Rectal smooth muscle tissue (tissue), 1 donor: ENCODE measurements around the gene ZNF566.
"Not testable (repeated sequence)": the region's sequence is repeated elsewhere in the genome, so short reads cannot be mapped to it uniquely, and the experiment has no call there.

Experiments
- H3K27ac ChIP-seq: one replicate; pipeline ENCODE4 v1.7.0; 2013; ENCODE audit warnings: low read depth, low read length, inconsistent platforms
- H3K27me3 ChIP-seq: one replicate; pipeline ENCODE4 v1.7.0; 2013; ENCODE audit warnings: low read length; ENCODE audit not compliant: control insufficient read depth, insufficient read depth
- H3K36me3 ChIP-seq: one replicate; pipeline ENCODE4 v1.7.0; 2013; ENCODE audit warnings: low read length; ENCODE audit not compliant: control insufficient read depth, insufficient read depth
- H3K4me1 ChIP-seq: one replicate; pipeline ENCODE4 v1.7.0; 2013; ENCODE audit warnings: low read length; ENCODE audit not compliant: control insufficient read depth, insufficient read depth
- H3K4me3 ChIP-seq: one replicate; pipeline ENCODE4 v1.7.0; 2013; ENCODE audit warnings: low read length
- H3K9ac ChIP-seq: one replicate; pipeline ENCODE4 v1.7.0; 2013; ENCODE audit warnings: low read length

ZNF566 gene

DNA sequence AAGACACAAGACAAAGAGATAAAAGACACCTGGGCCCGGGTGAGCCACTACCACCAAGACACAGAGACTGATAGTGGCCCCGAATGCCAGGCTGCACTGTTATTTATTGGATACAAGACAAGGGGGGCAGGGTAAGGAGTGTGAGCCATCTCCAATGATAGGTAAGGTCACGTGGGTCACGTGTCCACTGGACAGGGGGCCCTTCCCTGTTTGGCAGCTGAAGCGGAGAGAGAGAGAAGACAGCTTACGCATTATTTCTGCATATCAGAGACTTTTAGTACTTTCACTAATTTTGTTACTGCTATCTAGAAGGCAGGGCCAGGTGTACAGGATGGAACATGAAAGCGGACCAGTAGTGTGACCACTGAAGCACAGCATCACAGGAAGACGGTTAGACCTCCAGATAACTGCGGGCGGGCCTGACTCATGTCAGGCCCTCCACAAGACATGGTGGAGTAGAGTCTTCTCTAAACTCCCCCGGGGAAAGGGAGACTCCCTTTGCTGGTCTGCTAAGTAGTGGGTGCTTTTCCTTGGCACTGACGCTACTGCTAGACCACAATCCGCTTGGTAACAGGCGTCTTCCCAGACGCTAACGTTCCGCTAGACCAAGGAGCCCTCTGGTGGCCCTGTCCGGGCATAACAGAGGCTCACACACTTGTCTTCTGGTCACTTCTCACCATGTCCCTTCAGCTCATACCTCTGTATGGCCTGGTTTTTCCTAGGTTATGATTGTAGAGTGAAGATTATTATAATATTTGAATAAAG is 3.5 kb upstream of the ZNF566 start:
- H3K9ac ChIP-seq, H3K27ac ChIP-seq, H3K36me3 ChIP-seq, H3K27me3 ChIP-seq, H3K4me1 ChIP-seq, H3K4me3 ChIP-seq: not testable (repeated sequence)

DNA sequence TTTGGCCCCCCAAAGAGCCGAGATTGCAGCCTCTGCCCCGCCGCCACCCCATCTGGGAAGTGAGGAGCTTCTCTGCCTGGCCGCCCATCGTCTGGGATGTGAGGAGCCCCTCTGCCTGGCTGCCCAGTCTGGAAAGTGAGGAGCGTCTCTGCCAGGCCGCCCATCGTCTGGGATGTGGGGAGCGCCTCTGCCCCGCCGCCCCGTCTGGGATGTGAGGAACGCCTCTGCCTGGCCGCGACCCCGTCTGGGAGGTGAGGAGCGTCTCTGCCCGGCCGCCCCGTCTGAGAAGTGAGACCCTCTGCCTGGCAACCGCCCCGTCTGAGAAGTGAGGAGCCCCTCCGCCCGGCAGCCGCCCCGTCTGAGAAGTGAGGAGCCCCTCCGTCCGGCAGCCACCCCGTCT is 1.5 kb upstream of the ZNF566 start:
- H3K36me3 ChIP-seq, H3K4me3 ChIP-seq, H3K27me3 ChIP-seq, H3K27ac ChIP-seq, H3K9ac ChIP-seq, H3K4me1 ChIP-seq: not testable (repeated sequence)

DNA sequence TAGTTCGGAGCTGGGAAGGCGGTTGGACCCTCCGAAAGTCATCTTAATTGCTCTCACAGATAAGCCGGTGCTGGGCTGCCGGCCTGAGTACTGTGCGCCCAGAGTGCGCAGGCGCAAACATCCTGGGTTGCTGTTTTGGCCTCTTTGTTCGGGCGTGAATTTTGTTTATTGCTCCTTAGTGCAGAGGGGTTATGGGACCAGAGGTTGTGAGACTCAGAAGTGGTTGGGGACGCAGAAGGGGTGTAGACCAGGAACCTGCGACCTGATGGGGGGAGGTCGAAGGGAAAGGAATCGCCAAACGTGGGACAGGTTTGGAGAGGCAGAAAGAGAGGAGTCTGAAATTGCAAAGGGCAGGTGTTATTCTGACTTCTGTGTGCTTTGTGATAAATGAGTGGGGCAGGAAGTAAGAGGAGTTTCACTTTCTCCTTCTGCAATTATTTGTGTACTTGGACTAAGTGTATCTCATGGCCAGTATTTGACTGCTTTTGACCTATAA is 607 bp upstream of the ZNF566 start:
- Histone ChIP-seq H3K27ac (peak overlapping the region; percentile 98), H3K9ac (peak overlapping the region; percentile 81), H3K36me3 (no peaks in the 10 kb centered on the region), H3K27me3 (no peaks in the 10 kb centered on the region), H3K4me1 (no peaks in the 10 kb centered on the region), H3K4me3 (peak overlapping the region; percentile 95)

DNA sequence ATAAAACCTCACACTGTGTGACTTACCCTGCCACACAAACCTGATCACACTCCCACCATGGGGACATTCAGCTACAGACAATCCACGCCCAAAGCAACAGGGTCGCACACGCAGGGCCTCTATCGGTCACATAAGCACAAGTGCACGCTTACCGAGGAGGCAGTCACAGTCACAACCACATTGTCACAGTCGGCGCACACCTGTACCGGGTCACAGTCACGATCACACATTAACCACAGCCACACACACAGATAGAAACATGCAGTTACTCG is 579 bp downstream of the ZNF566 start:
- no peaks in the 10 kb centered on the region for H3K36me3 ChIP-seq
- H3K27ac ChIP-seq = peak overlapping the region; percentile 98

DNA sequence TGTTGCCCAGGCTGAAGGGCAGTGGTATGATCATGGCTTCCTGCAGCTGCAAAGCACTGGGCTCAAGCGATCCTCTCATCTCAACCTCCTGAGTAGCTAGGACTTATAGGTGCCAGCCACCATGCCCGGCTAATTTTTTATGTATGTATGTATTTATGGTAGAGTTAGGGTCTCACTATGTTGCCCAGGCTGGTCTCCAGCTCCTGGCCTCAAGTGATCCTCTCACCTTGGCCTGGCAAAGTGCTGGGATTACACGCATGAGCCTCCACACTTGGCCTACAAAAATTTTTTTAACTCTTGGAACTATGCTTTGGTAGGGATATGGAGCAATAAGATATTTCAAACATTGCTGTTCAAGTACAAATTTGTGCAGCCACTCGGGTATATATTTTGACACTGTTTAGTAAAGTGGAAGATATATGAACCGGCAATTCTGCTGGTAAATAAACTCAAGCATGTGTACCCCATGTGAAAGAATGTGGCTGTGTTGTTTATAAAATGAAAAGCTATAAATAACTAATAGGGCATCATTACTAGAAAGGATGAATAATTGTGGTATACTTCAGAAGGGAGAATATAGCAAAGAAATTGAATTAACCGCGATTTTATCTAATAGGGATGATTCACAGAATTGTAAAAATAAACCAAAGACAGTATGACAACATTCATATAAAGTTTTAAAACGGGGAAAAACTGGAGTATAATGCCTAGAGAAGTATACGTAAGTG is 1.1 kb downstream of the ZNF566 start:
- Histone ChIP-seq H3K9ac (peak overlapping the region; percentile 86), H3K36me3 (no peaks in the 10 kb centered on the region), H3K27me3 (no peaks in the 10 kb centered on the region), H3K4me3 (peak overlapping the region; percentile 95), H3K4me1 (no peaks in the 10 kb centered on the region), H3K27ac (no peak overlapping the region)

More for the DNA sequence above, 579 bp downstream of the ZNF566 start:
- Histone ChIP-seq H3K4me3 (peak overlapping the region; percentile 95), H3K27me3 (no peaks in the 10 kb centered on the region), H3K9ac (peak overlapping the region; percentile 86), H3K4me1 (no peaks in the 10 kb centered on the region)

DNA sequence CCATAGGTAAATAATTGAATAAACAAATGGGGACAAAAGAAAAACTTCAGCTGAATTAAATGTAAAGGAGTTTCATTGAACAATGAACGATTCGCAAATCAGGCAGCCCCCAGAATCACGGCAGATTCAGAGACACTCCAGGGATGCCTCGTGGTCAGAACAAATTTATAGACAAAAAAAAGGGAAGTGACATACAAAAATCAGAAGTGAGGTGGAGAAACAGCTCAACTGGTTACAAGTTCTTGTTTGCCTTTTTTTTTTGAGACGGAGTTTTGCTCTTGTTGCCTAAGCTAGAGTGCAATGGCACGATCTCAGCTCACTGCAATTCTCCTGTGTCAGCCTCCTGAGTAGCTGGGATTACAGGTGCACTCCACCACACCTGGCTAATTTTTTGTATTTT is 5.7 kb downstream of the ZNF566 start:
- H3K4me3 ChIP-seq = no peak overlapping the region
- H3K9ac ChIP-seq = no peak overlapping the region
- no peak overlapping the region for H3K27ac ChIP-seq
- H3K36me3 ChIP-seq = no peaks in the 10 kb centered on the region
- H3K4me1 ChIP-seq = no peaks in the 10 kb centered on the region
- H3K27me3 ChIP-seq = no peaks in the 10 kb centered on the region

DNA sequence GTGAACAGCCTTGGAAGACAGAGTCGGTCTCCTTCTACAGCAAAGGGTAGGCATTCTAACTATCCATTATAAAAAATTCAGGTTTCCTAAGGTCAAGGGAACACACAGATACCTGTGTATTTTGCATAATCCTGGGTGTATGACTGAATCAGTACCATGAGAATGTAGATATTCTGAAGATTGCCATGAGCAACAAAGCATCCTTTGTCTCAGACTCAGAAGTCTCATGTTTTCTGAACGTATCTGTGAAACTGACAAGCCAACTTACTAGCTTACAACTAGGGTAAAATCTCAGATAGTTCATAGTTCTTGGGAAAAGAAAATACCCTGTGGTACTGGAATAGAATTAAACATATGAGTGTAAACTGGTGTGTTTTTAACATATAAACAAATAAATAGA is 6.5 kb downstream of the ZNF566 start:
- no peak overlapping the region for H3K9ac ChIP-seq
- no peaks in the 10 kb centered on the region for H3K36me3 ChIP-seq
- no peak overlapping the region for H3K4me3 ChIP-seq
- H3K4me1 ChIP-seq = no peaks in the 10 kb centered on the region
- no peak overlapping the region for H3K27ac ChIP-seq
- H3K27me3 ChIP-seq = no peaks in the 10 kb centered on the region

DNA sequence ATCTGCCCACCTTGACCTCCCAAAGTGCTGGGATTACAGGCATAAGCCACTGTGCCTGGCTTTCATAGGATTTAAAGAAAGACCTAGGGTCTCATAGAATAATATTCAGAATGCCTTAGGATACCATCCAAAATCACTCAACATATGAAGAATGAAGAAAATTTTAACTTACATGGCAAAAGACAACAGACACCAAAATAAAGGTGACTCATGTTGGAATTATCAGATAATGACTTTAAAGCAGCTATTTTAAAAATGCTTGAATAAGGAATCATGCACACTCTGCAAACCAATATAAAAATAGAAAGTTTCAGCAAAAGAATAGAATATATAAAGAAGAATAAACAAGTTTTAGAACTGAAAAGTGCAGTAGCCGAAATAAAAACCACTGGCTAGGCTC is 29.3 kb downstream of the ZNF566 start:
- Histone ChIP-seq H3K36me3 (no peaks in the 10 kb centered on the region), H3K9ac (no peak overlapping the region)

DNA sequence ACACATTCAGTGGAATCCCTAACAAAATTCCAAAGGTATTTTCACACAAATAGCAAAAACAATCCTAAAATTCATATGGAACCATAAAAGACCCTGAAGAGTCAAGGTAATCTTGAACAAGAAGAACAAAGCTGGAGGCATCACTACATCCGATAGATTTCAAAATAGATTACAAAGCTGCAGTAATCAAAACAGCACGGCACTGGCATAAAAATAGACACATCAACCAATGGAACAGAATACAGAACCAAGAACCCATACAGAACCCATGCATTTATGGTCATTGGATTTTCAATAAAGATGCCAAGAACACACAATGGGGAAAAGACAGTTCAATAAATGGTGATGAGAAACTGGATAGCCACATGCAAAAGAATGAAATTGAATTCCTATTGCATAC is 32.5 kb downstream of the ZNF566 start:
- Histone ChIP-seq H3K9ac (no peak overlapping the region), H3K27ac (no peak overlapping the region), H3K4me1 (no peaks in the 10 kb centered on the region), H3K27me3 (no peaks in the 10 kb centered on the region), H3K36me3 (peaks cover 2% of the 10 kb centered on the region), H3K4me3 (no peak overlapping the region)

More for the DNA sequence above, 29.3 kb downstream of the ZNF566 start:
- Histone ChIP-seq H3K27ac (no peak overlapping the region), H3K27me3 (no peaks in the 10 kb centered on the region), H3K4me3 (no peak overlapping the region), H3K4me1 (no peaks in the 10 kb centered on the region)

DNA sequence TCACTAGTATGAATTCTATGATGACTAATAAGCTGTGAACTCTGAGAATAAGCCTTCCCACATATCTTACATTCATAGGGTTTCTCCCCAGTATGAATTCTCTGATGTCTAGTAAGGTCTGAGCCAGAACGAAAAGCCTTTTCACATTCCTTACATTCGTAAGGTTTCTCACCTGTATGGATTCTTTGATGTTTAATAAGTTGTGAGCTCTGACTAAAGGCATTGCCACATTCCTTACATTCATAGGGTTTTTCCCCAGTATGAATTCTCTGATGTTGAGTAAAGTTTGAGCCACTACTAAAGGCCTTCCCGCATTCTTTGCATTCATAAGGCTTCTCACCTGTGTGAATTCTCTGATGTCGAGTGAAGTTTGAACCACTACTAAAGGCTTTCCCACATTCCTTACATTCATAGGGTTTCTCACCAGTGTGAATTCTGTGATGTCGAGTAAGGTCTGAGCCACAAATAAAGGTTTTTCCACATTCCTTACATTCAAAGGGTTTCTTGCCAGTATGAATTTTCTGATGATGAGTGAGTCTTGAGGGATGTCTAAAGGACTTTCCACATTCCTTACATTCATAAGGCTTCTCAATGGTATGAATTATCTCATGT is 40.2 kb downstream of the ZNF566 start:
- peaks cover 22% of the 10 kb centered on the region for H3K36me3 ChIP-seq
- no peaks in the 10 kb centered on the region for H3K27me3 ChIP-seq
- no peak overlapping the region for H3K27ac ChIP-seq
- peak overlapping the region; percentile 15 for H3K4me3 ChIP-seq
- no peaks in the 10 kb centered on the region for H3K4me1 ChIP-seq
- no peak overlapping the region for H3K9ac ChIP-seq

DNA sequence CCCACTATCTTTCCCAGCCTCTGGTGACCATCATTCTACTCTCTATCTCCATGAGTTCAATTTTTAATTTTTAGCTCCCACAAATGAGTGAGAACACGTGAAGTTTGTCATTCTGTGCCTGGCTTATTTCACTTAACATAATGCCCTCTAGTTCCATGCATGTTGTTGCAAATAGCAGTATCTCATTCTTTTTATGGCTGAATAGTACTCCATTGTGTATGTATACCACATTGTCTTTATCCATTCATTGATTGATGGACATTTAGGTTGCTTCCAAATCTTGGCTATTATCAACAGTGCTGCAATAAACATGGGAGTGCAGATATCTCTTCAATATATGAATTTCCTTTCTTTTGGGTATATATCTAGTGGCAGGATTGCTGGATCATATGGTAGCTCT is 48.0 kb downstream of the ZNF566 start:
- H3K27me3 ChIP-seq = no peaks in the 10 kb centered on the region

DNA sequence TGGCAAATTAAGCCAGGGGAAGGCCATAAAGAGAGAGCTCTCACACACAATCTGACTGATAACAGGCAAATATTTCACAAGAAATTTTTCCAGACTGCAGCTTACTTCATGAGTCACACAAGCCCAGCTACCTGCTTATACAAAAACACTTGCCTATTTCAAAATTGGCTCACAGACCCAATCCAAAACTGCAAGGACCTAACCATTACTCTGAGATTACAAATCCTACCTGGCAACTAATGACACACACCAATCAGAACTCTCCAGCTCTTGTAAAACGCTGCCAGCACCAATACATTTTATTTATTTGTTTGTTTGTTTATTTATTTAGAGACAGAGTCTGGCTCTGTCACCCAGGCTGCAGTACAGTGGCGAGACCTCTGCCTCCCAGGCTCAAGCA is 52.8 kb downstream of the ZNF566 start:
- H3K4me1 ChIP-seq = no peaks in the 10 kb centered on the region
- no peak overlapping the region for H3K27ac ChIP-seq
- H3K9ac ChIP-seq = no peak overlapping the region
- no peaks in the 10 kb centered on the region for H3K27me3 ChIP-seq
- H3K4me3 ChIP-seq = no peak overlapping the region
- H3K36me3 ChIP-seq = no peaks in the 10 kb centered on the region

More for the DNA sequence above, 48.0 kb downstream of the ZNF566 start:
- Histone ChIP-seq H3K4me1 (no peaks in the 10 kb centered on the region), H3K36me3 (no peaks in the 10 kb centered on the region), H3K9ac (no peak overlapping the region), H3K4me3 (no peak overlapping the region), H3K27ac (no peak overlapping the region)
